ENCODE results near the gene CFTR.

- TF ChIP-seq CTCF (IDR thresholded peaks at IDR 0.05; ENCODE audit: low read length) (no peak), EZH2 (IDR thresholded peaks at IDR 0.05; ENCODE audit: borderline replicate concordance, low read length) (no peak)
Observed at GRCh38 chr7:117472335-117472734, 7.5 kb upstream of the CFTR start.

Data from OCI-LY1 (cell line).